Caco-2 (cell line): ENCODE results near the gene CENPX. TPM values are rescaled to one million over a fixed set of nuclear protein-coding genes. Genes with fewer than 3 reads are reported as not detected.

ENCODE experiments used
- BruUV-seq: library from RNA; stranded (reverse); fragments of 400-500 nt; replicated peaks from 2 replicates; lab custom pipeline; 2021; lab: Mats Ljungman, UMichigan
- CTCF ChIA-PET: fragments of 300-600 bp; sonication (Branson Sonifier 250); formaldehyde crosslinking; loops from one replicate; lab custom pipeline; 2022; ENCODE audit warnings: antibody characterized with exemption; lab: Charles Lee
- POLR2A ChIA-PET: fragments of 300-600 bp; sonication (Branson Sonifier 250); formaldehyde crosslinking; loops from one replicate; lab custom pipeline; 2022; ENCODE audit warnings: antibody characterized with exemption; lab: Charles Lee
- DNase-seq, 2 experiments: peaks; one replicate each; pipeline versions ENCODE4 v3.0.0 to v3.0.0-alpha.2; 2020 to 2022
- H3K27me3 ChIP-seq: replicated peaks from 2 replicates; pipeline ENCODE4 v1.6.0; 2011; ENCODE audit warnings: low read length; ENCODE audit not compliant: control insufficient read depth, insufficient read depth
- H3K36me3 ChIP-seq: 2 replicates; pipeline ENCODE4 v1.5.1; 2011; ENCODE audit warnings: low read length; ENCODE audit not compliant: control insufficient read depth, insufficient read depth
- H3K4me1 ChIP-seq: fragments of 250-450 bp; sonication (Bioruptor Pico); 2 replicates; pipeline ENCODE4 v1.5.1; 2020; ENCODE audit warnings: mild to moderate bottlenecking
- H3K4me3 ChIP-seq: 2 replicates; pipeline ENCODE4 v1.5.1; 2011; ENCODE audit warnings: low read depth, mild to moderate bottlenecking, control low read depth, low read length
- H3K9me3 ChIP-seq: fragments of 250-450 bp; sonication (Bioruptor Pico); 2 replicates; pipeline ENCODE4 v1.5.1; 2020; ENCODE audit warnings: mild to moderate bottlenecking, moderate library complexity
- H3K27ac Mint-ChIP-seq: one replicate; pipeline ENCODE4 v1.8.0; 2022; ENCODE audit warnings: mixed read lengths; ENCODE audit not compliant: unreplicated experiment
- H3K27me3 Mint-ChIP-seq: one replicate; pipeline ENCODE4 v1.8.0; 2022; ENCODE audit warnings: mixed read lengths; ENCODE audit not compliant: insufficient read depth, unreplicated experiment
- H3K36me3 Mint-ChIP-seq: one replicate; pipeline ENCODE4 v1.8.0; 2022; ENCODE audit warnings: mild to moderate bottlenecking, mixed read lengths; ENCODE audit not compliant: insufficient read depth, unreplicated experiment
- H3K4me1 Mint-ChIP-seq: one replicate; pipeline ENCODE4 v1.8.0; 2022; ENCODE audit warnings: low read depth, mixed read lengths; ENCODE audit not compliant: unreplicated experiment
- H3K4me3 Mint-ChIP-seq: one replicate; pipeline ENCODE4 v1.8.0; 2022; ENCODE audit warnings: mild to moderate bottlenecking, moderate library complexity, mixed read lengths; ENCODE audit not compliant: unreplicated experiment
- H3K9me3 Mint-ChIP-seq: one replicate; pipeline ENCODE4 v1.8.0; 2022; ENCODE audit warnings: mixed read lengths; ENCODE audit not compliant: unreplicated experiment
- CTCF ChIP-seq, 2 experiments: fragments of 200-600 bp in 1 of 2; IDR thresholded peaks; 1 replicate in 1 of 2; 2 replicates in 1 of 2; pipeline versions ENCODE4 v1.5.1 to v1.8.0; 2011 to 2022; ENCODE audit warnings: antibody characterized with exemption in 1 of 2, control low read depth in 1 of 2, inconsistent platforms in 1 of 2, low read depth in 1 of 2, low read length in 1 of 2, mild to moderate bottlenecking in 1 of 2, moderate library complexity in 1 of 2; ENCODE audit not compliant: insufficient read depth in 1 of 2, severe bottlenecking in 1 of 2, unreplicated experiment in 1 of 2
- intact Hi-C: fragments of 100-400 bp; cut with micrococcal nuclease; formaldehyde crosslinking; loops from one replicate; pipeline ENCODE4 v1.10.0; 2022; ENCODE audit not compliant: unreplicated experiment
- total RNA-seq: library from RNA; stranded (reverse); gene quantifications from 2 replicates; pipeline ENCODE4 v1.2.3, GENCODE V29; 2022

Gene CENPX
- total RNA-seq, 1 experiment from 2014 or later = 85.3 TPM

DNA sequence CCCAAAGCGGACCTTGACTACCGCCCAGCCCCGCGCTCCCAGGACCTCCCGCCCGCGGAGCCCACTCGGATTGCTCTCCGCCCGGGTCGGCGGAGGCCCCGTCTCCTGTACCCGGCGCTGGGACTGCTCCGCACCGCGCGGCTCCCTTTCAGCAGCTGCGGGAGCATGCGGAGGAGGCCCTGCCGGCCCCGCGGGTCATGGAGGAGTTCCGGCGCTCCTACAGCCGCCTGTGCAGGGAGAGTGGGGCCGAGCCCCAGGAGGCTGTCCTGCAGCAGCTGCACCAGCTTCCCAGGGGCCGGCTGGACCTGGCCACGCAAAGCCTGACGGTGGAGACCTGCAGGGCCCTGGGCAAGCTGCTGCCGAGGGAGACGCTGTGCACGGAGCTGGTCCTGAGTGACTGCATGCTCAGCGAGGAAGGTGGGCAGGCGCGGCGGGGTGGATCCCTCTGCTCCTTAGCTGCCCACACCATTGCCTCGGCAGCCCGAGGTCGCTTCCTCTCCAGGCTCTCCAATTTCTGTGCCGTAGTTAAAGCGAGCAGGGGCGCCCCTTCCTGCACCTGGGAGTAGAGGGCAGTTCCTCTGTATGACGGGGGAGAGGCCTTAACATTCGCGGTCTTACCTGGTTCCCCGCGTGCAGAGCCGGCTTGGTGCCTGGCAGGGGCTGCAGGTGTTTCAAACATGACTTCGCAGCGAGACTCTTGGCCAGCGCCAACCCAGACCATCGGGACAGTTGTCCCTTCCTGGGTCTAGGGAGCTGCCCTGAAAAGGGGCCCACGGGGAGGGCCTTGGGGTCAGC, 966 bp upstream of the CENPX start:
- Histone ChIP-seq H3K4me3 (peak overlapping the region; percentile 80), H3K36me3 (peaks cover 2% of the 10 kb centered on the region), H3K27me3 (no peaks in the 10 kb centered on the region), H3K4me1 (peaks cover 15% of the 10 kb centered on the region), H3K9me3 (no peaks in the 10 kb centered on the region)
- intact Hi-C loops = loop anchor here (1.0 to 5.0 kb wide), 3 partner anchors 46 to 151 kb away; partner anchors contain the start of genes ARHGDIA, ASPSCR1 and MAFG
- peaks cover 54% of the 10 kb centered on the region for H3K36me3 Mint-ChIP-seq
- POLR2A ChIA-PET = interaction anchor here (0.6 to 2.9 kb wide), 9 partner anchors 8 to 1877 kb away, joined by 3 to 51 read pairs (median 8); partner anchors contain the start of genes DCXR, FASN, MAFG and RAC3
- peak overlapping the region; percentile 83 for H3K4me3 Mint-ChIP-seq
- DNase-seq = peak in 1 of 2 experiments; percentile 52
- H3K4me1 Mint-ChIP-seq = peaks cover 6% of the 10 kb centered on the region
- no TSS peak for BruUV-seq
- no peaks in the 10 kb centered on the region for H3K9me3 Mint-ChIP-seq
- CTCF ChIA-PET = interaction anchor here (0.6 to 5.0 kb wide), 12 partner anchors 7 to 186 kb away, joined by 3 to 92 read pairs (median 7); partner anchors contain the start of genes DCXR, NOTUM and RAC3
- TF ChIP-seq CTCF (IDR thresholded peaks at IDR 0.05; ENCODE audit: insufficient read depth in 1 of 2, low read depth in 1 of 2, low read length in 1 of 2, severe bottlenecking in 1 of 2, unreplicated experiment in 1 of 2) = no peak
- H3K27ac Mint-ChIP-seq = peak overlapping the region; percentile 59
- H3K27me3 Mint-ChIP-seq = no peaks in the 10 kb centered on the region

- peaks cover 15% of the 10 kb centered on the region for H3K4me1 ChIP-seq
- Mint-ChIP-seq H3K9me3 (no peaks in the 10 kb centered on the region), H3K36me3 (peaks cover 58% of the 10 kb centered on the region), H3K4me3 (peak within 1 kb of the TSS; percentile 83), H3K27me3 (no peaks in the 10 kb centered on the region), H3K27ac (peak within 1 kb of the TSS; percentile 59), H3K4me1 (peaks cover 6% of the 10 kb centered on the region)
- H3K36me3 ChIP-seq = peaks cover 2% of the 10 kb centered on the region
- DNase-seq = peak; percentile 100
- H3K9me3 ChIP-seq = no peaks in the 10 kb centered on the region
- peak within 1 kb of the TSS; percentile 85 for H3K4me3 ChIP-seq
- POLR2A ChIA-PET = interaction anchor here (0.6 to 2.9 kb wide), 13 partner anchors 9 to 1877 kb away, joined by 3 to 51 read pairs (median 8); partner anchors contain the start of genes DCXR, FASN, GPS1 and MAFG
- intact Hi-C loops = loop anchor here (1.0 to 5.0 kb wide), 3 partner anchors 46 to 151 kb away; partner anchors contain the start of genes ARHGDIA, ASPSCR1 and MAFG
- no peak for TF ChIP-seq CTCF (IDR thresholded peaks at IDR 0.05; ENCODE audit: insufficient read depth in 1 of 2, low read depth in 1 of 2, low read length in 1 of 2, severe bottlenecking in 1 of 2, unreplicated experiment in 1 of 2)
- CTCF ChIA-PET = interaction anchor here (0.6 to 5.0 kb wide), 14 partner anchors 8 to 186 kb away, joined by 3 to 92 read pairs (median 6); partner anchors contain the start of genes DCXR, NOTUM and RAC3
- no peaks in the 10 kb centered on the region for H3K27me3 ChIP-seq
- no TSS peak for BruUV-seq
Observed at GRCh38 chr17:82022981-82023446, 336 bp upstream of the CENPX start, which contains the start of gene LRRC45. Gene LRRC45 (plus strand): TSS chr17:82023305. CDS start chr17:82023644, 339 bp downstream.

- Mint-ChIP-seq H3K27ac (peak overlapping the region; percentile 59), H3K9me3 (no peaks in the 10 kb centered on the region), H3K4me1 (peaks cover 6% of the 10 kb centered on the region), H3K36me3 (peaks cover 65% of the 10 kb centered on the region), H3K27me3 (no peaks in the 10 kb centered on the region), H3K4me3 (peak overlapping the region; percentile 83)
- DNase-seq = no peak
- no peak for TF ChIP-seq CTCF (IDR thresholded peaks at IDR 0.05; ENCODE audit: insufficient read depth in 1 of 2, low read depth in 1 of 2, low read length in 1 of 2, severe bottlenecking in 1 of 2, unreplicated experiment in 1 of 2)
- H3K4me1 ChIP-seq = peaks cover 15% of the 10 kb centered on the region
- H3K9me3 ChIP-seq = no peaks in the 10 kb centered on the region
- H3K27me3 ChIP-seq = no peaks in the 10 kb centered on the region
- H3K4me3 ChIP-seq = peak overlapping the region; percentile 85
- H3K36me3 ChIP-seq = no peaks in the 10 kb centered on the region; the same call in none of the 2 replicates
- CTCF ChIA-PET = interaction anchor here (0.6 to 5.0 kb wide), 6 partner anchors 9 to 533 kb away, joined by 4 to 92 read pairs (median 24); partner anchors contain the start of genes DCXR, NOTUM and RAC3
- POLR2A ChIA-PET = interaction anchor here (1.7 to 2.9 kb wide), 4 partner anchors 10 to 76 kb away, joined by 7 to 51 read pairs (median 12); partner anchors contain the start of genes DCXR, FASN and RAC3
- intact Hi-C loops = loop anchor here (1.0 to 5.0 kb wide), 3 partner anchors 61 to 150 kb away; partner anchors contain the start of genes ARHGDIA, MAFG and NOTUM
- no TSS peak for BruUV-seq
Observed at GRCh38 chr17:82021900-82022309, 773 bp downstream of the CENPX start.
